Thyroid gland (tissue), 4 donors: ENCODE results near the gene TBC1D2B.

Source experiments
- CTCF ChIP-seq, 6 experiments: fragments of 200-600 bp in 3 of 6; fragments of 450-650 bp in 3 of 6; sonication (generic) in 3 of 6; IDR thresholded peaks; one replicate each; pipeline ENCODE4 v1.5.1; 2016 to 2019; ENCODE audit warnings: antibody characterized with exemption in 6 of 6, mild to moderate bottlenecking in 2 of 6, inconsistent platforms in 1 of 6, moderate library complexity in 1 of 6
- POLR2A ChIP-seq, 2 donors: fragments of 450-650 bp; IDR thresholded peaks; one replicate each; pipeline ENCODE4 v1.6.1; 2017; ENCODE audit warnings: antibody characterized with exemption in 2 of 2, mild to moderate bottlenecking in 2 of 2, moderate library complexity in 1 of 2

- no peak for TF ChIP-seq CTCF (IDR thresholded peaks at IDR 0.05)
- no peak for TF ChIP-seq POLR2A (IDR thresholded peaks at IDR 0.05)
Observed at GRCh38 chr15:78046796-78047341, 30.6 kb downstream of the TBC1D2B start.
